ENCODE results near the gene HMBS. TPM values are rescaled to one million over a fixed set of nuclear protein-coding genes. Genes with fewer than 3 reads are reported as not detected.
A peak's percentile ranks its signal among the peaks of the same experiment; 100 is the strongest.

HMBS gene
- total RNA-seq, 4 donors from 2014 or later, result 8.7 to 31.1 (median 14.5) TPM

DNA sequence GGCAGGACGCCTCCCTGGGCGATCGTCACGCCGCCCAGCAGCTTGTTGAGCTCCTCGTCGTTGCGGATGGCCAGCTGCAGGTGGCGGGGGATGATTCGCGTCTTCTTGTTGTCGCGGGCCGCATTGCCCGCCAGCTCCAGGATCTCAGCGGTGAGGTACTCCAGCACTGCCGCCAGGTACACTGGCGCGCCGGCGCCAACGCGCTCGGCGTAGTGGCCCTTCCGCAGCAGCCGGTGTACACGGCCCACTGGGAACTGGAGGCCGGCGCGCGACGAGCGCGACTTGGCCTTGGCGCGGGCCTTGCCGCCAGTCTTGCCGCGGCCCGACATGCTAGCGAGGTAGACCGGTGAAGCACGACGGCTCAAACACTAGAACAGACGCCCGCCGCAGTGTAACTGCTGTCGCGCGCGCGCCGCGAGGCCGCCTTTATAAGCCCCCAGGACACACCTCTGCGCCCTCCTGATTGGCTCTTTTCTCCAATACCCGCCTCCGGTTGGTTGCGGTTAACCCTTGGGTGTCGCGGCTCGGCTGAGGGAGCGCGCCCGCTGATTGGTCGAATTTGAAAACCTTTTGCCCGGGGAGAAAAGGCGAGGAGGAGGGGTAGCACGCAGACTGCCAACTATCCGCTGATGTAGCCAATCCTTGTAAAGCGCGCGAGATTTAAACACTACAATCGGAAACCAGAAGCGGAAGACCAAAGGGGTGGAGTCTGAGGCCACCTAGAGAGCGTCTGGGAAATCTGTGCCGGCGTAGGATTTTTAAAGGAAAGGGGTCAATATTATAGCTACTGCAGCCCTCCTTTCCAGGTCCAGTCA is 10.6 kb downstream of the HMBS start:
- Histone ChIP-seq H3K9me3 (no peaks in the 10 kb centered on the region), H3K36me3 (peaks cover 0 to 36% of the 10 kb centered on the region in 2 donors), H3K4me1 (peaks cover 17 to 24% of the 10 kb centered on the region in 2 donors), H3K27me3 (no peaks in the 10 kb centered on the region), H3K27ac (peak overlapping the region; percentile 91 to 98 (median 94)), H3K4me3 (peak overlapping the region; percentile 69 to 99 (median 88))
- intact Hi-C loops (cut with DNase I; ENCODE audit: low total_unique reads) (loop anchor here (1.0 to 2.0 kb wide), 5 partner anchors 28 to 166 kb away; partner anchors contain the start of genes HYOU1 and VPS11), in situ Hi-C loops (cut with MboI; ENCODE audit: low sequenced_read_pairs in 4 of 4) (loop anchor here in 1 of 4 donors (5.0 kb wide), 1 partner anchor 107 kb away; no protein-coding TSS in a partner anchor)
- TF ChIP-seq POLR2A (IDR thresholded peaks at IDR 0.05) (peak; percentile 99 to 100), CTCF (IDR thresholded peaks at IDR 0.05 in 4 of 5, conservative IDR thresholded peaks at IDR 0.05 in 1 of 5) (peak in 4 of 5 experiments; percentile 18 to 70 (median 35))
- DNase-seq, result peak; percentile 99 to 100
- peak; percentile 94 for ATAC-seq

DNA sequence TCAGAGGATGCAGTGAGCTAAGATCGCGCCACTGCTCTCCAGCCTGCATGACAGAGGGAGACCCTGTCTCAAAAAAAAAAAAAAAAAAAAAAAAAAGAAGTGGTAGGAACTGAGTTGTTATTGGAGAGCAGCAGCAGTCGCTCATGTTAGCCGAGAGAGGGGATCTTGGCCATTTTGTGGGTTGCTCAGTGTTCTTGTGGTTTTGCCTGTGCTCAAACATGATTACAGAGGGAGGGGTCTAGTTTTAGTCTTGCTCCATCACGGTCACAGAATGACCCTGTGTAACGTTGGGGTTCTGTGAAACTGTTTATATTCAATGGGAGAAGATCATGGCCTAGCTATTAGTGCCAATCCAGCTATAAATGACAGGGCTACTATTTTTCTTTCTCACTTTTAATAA is 15.0 kb downstream of the HMBS start:
- Histone ChIP-seq H3K9me3 (no peaks in the 10 kb centered on the region), H3K36me3 (peaks cover 0 to 28% of the 10 kb centered on the region in 2 donors), H3K27me3 (no peaks in the 10 kb centered on the region), H3K4me3 (no peak overlapping the region), H3K4me1 (peaks cover 21 to 31% of the 10 kb centered on the region in 2 donors), H3K27ac (no peak overlapping the region)
- intact Hi-C loops (cut with DNase I; ENCODE audit: low total_unique reads) (loop anchor here (5.0 kb wide), 1 partner anchor 238 kb away; no protein-coding TSS in a partner anchor), in situ Hi-C loops (cut with MboI; ENCODE audit: low sequenced_read_pairs in 4 of 4) (loop anchor here in 1 of 4 donors (5.0 kb wide), 1 partner anchor 103 kb away; no protein-coding TSS in a partner anchor)
- DNase-seq (no peak), ATAC-seq (no peak)
- TF ChIP-seq CTCF (IDR thresholded peaks at IDR 0.05 in 4 of 5, conservative IDR thresholded peaks at IDR 0.05 in 1 of 5) (no peak), POLR2A (IDR thresholded peaks at IDR 0.05) (no peak)

- Histone ChIP-seq H3K9me3 (no peaks in the 10 kb centered on the region), H3K4me3 (peak overlapping the region; percentile 74 to 90 (median 79)), H3K36me3 (peaks cover 0 to 28% of the 10 kb centered on the region in 2 donors), H3K27me3 (no peaks in the 10 kb centered on the region), H3K27ac (no peak overlapping the region), H3K4me1 (peaks cover 21 to 31% of the 10 kb centered on the region in 2 donors)
- DNase-seq (no peak), ATAC-seq (no peak)
- in situ Hi-C loops (cut with MboI; ENCODE audit: low sequenced_read_pairs in 4 of 4), result no loop called here
- TF ChIP-seq POLR2A (IDR thresholded peaks at IDR 0.05) (no peak), CTCF (IDR thresholded peaks at IDR 0.05 in 4 of 5, conservative IDR thresholded peaks at IDR 0.05 in 1 of 5) (no peak)
- intact Hi-C loops (cut with DNase I; ENCODE audit: low total_unique reads), result loop anchor here (5.0 kb wide), 1 partner anchor 237 kb away; no protein-coding TSS in a partner anchor
These were observed 15.7 kb downstream of the HMBS start for GRCh38 chr11:119100246-119100970.

DNA sequence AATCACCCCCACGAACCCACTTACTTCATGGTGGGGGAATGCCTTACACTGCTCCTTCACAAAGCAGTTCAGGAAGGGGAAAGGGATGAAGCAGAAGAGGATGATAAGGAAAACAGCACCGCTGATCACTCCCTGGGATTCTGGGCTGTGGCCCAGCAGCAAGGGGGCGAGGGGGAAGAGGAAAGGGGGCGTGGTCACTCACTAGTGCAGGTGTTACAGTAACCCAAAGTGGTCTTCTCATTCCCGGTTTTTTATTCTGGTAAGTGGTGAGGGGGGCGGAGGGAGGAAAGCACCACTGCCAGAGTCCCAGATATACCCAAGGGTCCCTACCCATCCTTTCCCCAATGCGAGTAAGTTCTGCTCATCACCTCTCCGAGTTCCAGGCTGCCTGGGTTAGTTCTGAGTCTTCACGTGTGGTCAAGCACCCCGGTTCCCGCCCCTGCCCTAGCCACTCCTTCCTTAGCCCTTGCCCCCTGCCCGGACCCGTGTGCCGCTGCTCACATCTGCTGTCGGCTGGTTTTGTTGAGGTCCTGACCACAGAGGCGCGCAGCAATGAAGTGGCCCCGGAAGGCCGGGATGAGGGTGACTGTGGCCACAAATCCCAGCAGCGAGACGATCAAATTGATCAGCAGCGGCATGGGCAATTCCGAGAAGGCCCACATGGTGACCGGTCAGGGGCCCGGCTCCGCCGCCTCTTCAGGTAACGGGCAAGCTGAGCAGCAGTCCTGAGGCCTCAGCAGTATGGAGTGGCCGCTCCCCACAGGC is 16.5 kb downstream of the HMBS start:
- ATAC-seq, result peak in 1 of 2 donors; percentile 17
- intact Hi-C loops (cut with DNase I; ENCODE audit: low total_unique reads), result loop anchor here (5.0 kb wide), 1 partner anchor 236 kb away; no protein-coding TSS in a partner anchor
- no peak for TF ChIP-seq POLR2A (IDR thresholded peaks at IDR 0.05)
- peak in 2 of 5 experiments; percentile 16 to 17 for TF ChIP-seq CTCF (IDR thresholded peaks at IDR 0.05 in 4 of 5, conservative IDR thresholded peaks at IDR 0.05 in 1 of 5)
- Histone ChIP-seq H3K4me3 (peak overlapping the region; percentile 74 to 90 (median 79)), H3K4me1 (peaks cover 17 to 26% of the 10 kb centered on the region in 2 donors), H3K27ac (peak overlapping the region; percentile 88 to 93 (median 90)), H3K9me3 (no peaks in the 10 kb centered on the region), H3K36me3 (peaks cover 0 to 28% of the 10 kb centered on the region in 2 donors), H3K27me3 (no peaks in the 10 kb centered on the region)
- in situ Hi-C loops (cut with MboI; ENCODE audit: low sequenced_read_pairs in 4 of 4), result no loop called here
- DNase-seq, result no peak

Data from gastrocnemius medialis (tissue), 4 donors.